ENCODE results near the gene RABGAP1L.

Gene RABGAP1L

GRCh38 chr1:174912264-174912663 is 752.9 kb downstream of the RABGAP1L start:
- no peak for DNase-seq (ENCODE audit: low read depth, low spot score)
- no peak overlapping the region for H3K4me3 ChIP-seq (ENCODE audit: low read depth, low read length)
- TF ChIP-seq, protein P1, sequence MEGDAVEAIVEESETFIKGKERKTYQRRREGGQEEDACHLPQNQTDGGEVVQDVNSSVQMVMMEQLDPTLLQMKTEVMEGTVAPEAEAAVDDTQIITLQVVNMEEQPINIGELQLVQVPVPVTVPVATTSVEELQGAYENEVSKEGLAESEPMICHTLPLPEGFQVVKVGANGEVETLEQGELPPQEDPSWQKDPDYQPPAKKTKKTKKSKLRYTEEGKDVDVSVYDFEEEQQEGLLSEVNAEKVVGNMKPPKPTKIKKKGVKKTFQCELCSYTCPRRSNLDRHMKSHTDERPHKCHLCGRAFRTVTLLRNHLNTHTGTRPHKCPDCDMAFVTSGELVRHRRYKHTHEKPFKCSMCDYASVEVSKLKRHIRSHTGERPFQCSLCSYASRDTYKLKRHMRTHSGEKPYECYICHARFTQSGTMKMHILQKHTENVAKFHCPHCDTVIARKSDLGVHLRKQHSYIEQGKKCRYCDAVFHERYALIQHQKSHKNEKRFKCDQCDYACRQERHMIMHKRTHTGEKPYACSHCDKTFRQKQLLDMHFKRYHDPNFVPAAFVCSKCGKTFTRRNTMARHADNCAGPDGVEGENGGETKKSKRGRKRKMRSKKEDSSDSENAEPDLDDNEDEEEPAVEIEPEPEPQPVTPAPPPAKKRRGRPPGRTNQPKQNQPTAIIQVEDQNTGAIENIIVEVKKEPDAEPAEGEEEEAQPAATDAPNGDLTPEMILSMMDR (IDR thresholded peaks at IDR 0.05; ENCODE audit: insufficient read depth, low read length, missing control alignments) = no peak
- POLR2A ChIA-PET = interaction anchor here (0.6 kb wide), 1 partner anchor 1426 kb away, joined by 3 read pairs; no protein-coding TSS in a partner anchor
- CTCF ChIA-PET = no interaction called here

- ChIA-PET POLR2A (interaction anchor here (0.7 kb wide), 1 partner anchor 304 kb away, joined by 3 read pairs; no protein-coding TSS in a partner anchor), CTCF (interaction anchor here (1.4 kb wide), 1 partner anchor 9 kb away, joined by 4 read pairs; no protein-coding TSS in a partner anchor)
- DNase-seq (ENCODE audit: low read depth, low spot score) = no peak
- H3K4me3 ChIP-seq (ENCODE audit: low read depth, low read length) = no peak overlapping the region
- TF ChIP-seq, protein P1 (IDR thresholded peaks at IDR 0.05; ENCODE audit: insufficient read depth, low read length, missing control alignments) = no peak
Measured at GRCh38 chr1:174913225-174913903, 754.0 kb downstream of the RABGAP1L start.

DNA sequence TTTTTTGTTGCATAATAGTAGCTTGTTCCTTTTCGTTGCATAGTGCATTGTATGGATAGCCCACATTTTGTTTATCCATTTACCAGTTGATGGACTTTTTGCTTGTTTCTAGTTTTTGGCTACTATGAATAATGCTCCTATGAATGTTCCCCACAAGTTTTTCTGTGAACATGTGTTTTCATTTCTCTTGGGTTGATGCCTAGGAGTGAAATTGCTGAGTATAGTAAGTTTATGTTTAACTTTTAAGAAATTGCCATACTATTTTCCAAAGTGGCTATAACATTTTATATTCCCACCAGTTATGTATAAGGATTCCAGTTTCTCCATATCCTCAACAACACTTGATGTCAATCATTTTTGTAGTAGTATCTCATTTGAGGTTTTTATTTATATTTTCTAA is 755.7 kb downstream of the RABGAP1L start:
- ChIA-PET POLR2A (no interaction called here), CTCF (no interaction called here)
- H3K4me3 ChIP-seq (ENCODE audit: low read depth, low read length) = no peak overlapping the region
- TF ChIP-seq, protein P1 (IDR thresholded peaks at IDR 0.05; ENCODE audit: insufficient read depth, low read length, missing control alignments) = no peak
- DNase-seq (ENCODE audit: low read depth, low spot score) = no peak

DNA sequence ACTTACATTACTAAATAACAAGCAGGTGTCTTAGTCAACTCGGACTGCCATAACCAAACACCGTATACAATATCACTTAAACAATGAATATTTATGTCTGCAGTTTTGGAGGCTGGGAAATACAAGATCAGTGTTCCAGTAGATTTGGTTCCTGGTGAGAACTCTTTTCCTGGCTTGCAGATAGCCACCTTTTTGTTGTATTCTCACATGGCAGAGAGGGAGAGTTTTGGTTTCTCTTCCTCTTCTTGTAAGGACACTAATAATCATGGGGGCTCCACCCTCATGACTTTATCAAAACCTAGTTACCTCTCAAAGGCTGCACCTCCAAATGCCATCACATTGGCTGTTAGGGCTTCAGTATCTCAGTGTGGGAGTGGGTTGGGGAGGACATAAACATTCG is 757.5 kb downstream of the RABGAP1L start:
- H3K4me3 ChIP-seq (ENCODE audit: low read depth, low read length) = no peak overlapping the region
- TF ChIP-seq, protein P1 (IDR thresholded peaks at IDR 0.05; ENCODE audit: insufficient read depth, low read length, missing control alignments) = no peak
- CTCF ChIA-PET = no interaction called here
- DNase-seq (ENCODE audit: low read depth, low spot score) = no peak
- POLR2A ChIA-PET = no interaction called here

DNA sequence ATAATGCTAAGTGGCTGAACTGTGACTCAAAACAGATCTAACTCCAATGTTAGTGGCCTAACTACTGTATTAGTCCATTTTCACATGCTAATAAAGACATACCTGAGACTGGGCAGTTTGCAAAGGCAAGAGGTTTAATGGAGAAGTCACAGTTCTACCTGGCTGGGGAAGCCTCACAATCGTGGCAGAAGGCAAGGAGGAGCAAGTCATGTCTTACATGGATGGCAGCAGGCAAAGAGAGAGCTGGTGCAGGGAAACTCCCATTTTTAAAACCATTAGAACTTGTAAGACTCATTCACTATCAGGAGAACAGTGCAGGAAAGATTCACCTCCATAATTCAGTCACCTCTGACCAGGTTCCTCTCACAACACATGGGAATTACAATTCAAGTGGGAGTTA is 760.8 kb downstream of the RABGAP1L start:
- no peak overlapping the region for H3K4me3 ChIP-seq (ENCODE audit: low read depth, low read length)
- TF ChIP-seq, protein P1 (IDR thresholded peaks at IDR 0.05; ENCODE audit: insufficient read depth, low read length, missing control alignments) = no peak
- DNase-seq (ENCODE audit: low read depth, low spot score) = no peak
- POLR2A ChIA-PET = no interaction called here
- CTCF ChIA-PET = no interaction called here

DNA sequence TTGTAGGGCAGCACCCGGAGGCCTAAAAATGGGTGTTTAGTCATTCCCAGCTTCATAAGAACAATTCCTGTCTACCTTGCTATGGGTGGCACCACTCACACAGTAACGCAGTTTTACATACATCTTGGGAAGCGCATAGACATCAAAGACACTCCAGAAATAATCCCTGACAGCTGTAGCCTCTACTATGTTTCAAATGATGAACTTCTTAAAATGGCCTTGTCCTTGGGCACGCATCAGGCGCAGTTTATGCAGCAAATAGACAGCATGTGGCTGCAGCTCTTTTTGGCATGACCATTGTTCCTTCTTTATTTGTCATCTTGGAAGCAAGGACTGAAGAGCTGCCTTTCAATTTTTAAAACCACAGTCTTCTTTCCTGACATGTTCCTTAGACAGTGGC is 762.8 kb downstream of the RABGAP1L start:
- ChIA-PET CTCF (no interaction called here), POLR2A (no interaction called here)

More for the DNA sequence above, 762.8 kb downstream of the RABGAP1L start:
- no peak for DNase-seq (ENCODE audit: low read depth, low spot score)
- TF ChIP-seq, protein P1 (IDR thresholded peaks at IDR 0.05; ENCODE audit: insufficient read depth, low read length, missing control alignments) = no peak
- H3K4me3 ChIP-seq (ENCODE audit: low read depth, low read length) = no peak overlapping the region
